GM12864 (cell line): ENCODE data around the gene KIFBP.
"Not testable (repeated sequence)": the region's sequence is repeated elsewhere in the genome, so short reads cannot be mapped to it uniquely, and the experiment has no call there.

ENCODE experiments used
- DNase-seq: peaks from one replicate; pipeline ENCODE4 v3.0.0-alpha.2; 2011; ENCODE audit warnings: low read depth
- H3K4me3 ChIP-seq: 2 replicates; pipeline ENCODE4 v1.5.1; 2011; ENCODE audit warnings: mild to moderate bottlenecking, low read depth, low read length, control low read depth
- CTCF ChIP-seq: IDR thresholded peaks from 2 replicates; pipeline ENCODE4 v1.5.1; 2011; ENCODE audit warnings: low read depth, mild to moderate bottlenecking, moderate library complexity, low read length, control low read depth, inconsistent platforms; ENCODE audit errors: missing control alignments

The KIFBP gene

GRCh38 chr10:68988530-68989316, at the start of gene KIFBP:
TSS of gene KIFBP (plus strand) at chr10:68988803. CDS start at chr10:68988833, 30 bp downstream.
- DNase-seq: peak; percentile 89
- H3K4me3 ChIP-seq: peak within 1 kb of the TSS; percentile 66
- TF ChIP-seq CTCF: peak; percentile 50

- DNase-seq: no peak
- TF ChIP-seq CTCF: no peak
- H3K4me3 ChIP-seq: no peak overlapping the region
Measured at GRCh38 chr10:68938884-68939283, 49.7 kb upstream of the KIFBP start.

- not testable (repeated sequence) for H3K4me3 ChIP-seq, DNase-seq
Measured at GRCh38 chr10:68940917-68941316, 47.7 kb upstream of the KIFBP start.

- no peak overlapping the region for H3K4me3 ChIP-seq
- DNase-seq: no peak
- no peak for TF ChIP-seq CTCF
Measured at GRCh38 chr10:68950598-68950997, 38.0 kb upstream of the KIFBP start.

GRCh38 chr10:68954904-68955303, 33.7 kb upstream of the KIFBP start:
- no peak for TF ChIP-seq CTCF
- DNase-seq: no peak
- H3K4me3 ChIP-seq: peak overlapping the region; percentile 69

- peak overlapping the region; percentile 69 for H3K4me3 ChIP-seq
- no peak for DNase-seq
- no peak for TF ChIP-seq CTCF
Measured at GRCh38 chr10:68955355-68955831, 33.2 kb upstream of the KIFBP start.

- DNase-seq: peak; percentile 83
- H3K4me3 ChIP-seq: peak within 1 kb of the TSS; percentile 69
- peak; percentile 75 for TF ChIP-seq CTCF
Measured at GRCh38 chr10:68955832-68956532, 32.6 kb upstream of the KIFBP start, which contains the start of gene DDX21. TSS of gene DDX21 (plus strand) at chr10:68956170. CDS start at chr10:68956226, 56 bp downstream.
